Esophagus (tissue), 2 donors: ENCODE measurements around the gene EHBP1. TPM values are rescaled to one million over a fixed set of nuclear protein-coding genes. Genes with fewer than 3 reads are reported as not detected.

Experiments
- H3K27ac ChIP-seq, 2 donors: one replicate each; pipeline ENCODE4 v1.5.1; 2013; ENCODE audit warnings: low read depth in 2 of 2, mild to moderate bottlenecking in 2 of 2, inconsistent platforms in 1 of 2, low read length in 1 of 2, moderate library complexity in 1 of 2
- H3K27me3 ChIP-seq, 2 donors: one replicate each; pipeline ENCODE4 v1.6.1; 2013; ENCODE audit warnings: low read length in 2 of 2, control low read depth in 1 of 2, mild to moderate bottlenecking in 1 of 2; ENCODE audit not compliant: insufficient read depth in 2 of 2, control insufficient read depth in 1 of 2
- H3K36me3 ChIP-seq, 2 donors: one replicate each; pipeline ENCODE4 v1.6.1; 2013; ENCODE audit warnings: low read length in 1 of 2; ENCODE audit not compliant: control insufficient read depth in 2 of 2, insufficient read depth in 2 of 2
- H3K4me1 ChIP-seq, 2 donors: one replicate each; pipeline ENCODE4 v1.6.1; 2013; ENCODE audit warnings: low read length in 1 of 2; ENCODE audit not compliant: control insufficient read depth in 2 of 2, insufficient read depth in 2 of 2
- H3K4me3 ChIP-seq, 2 donors: one replicate each; pipeline ENCODE4 v1.5.1; 2013; ENCODE audit warnings: low read length in 2 of 2, mild to moderate bottlenecking in 2 of 2, low read depth in 1 of 2, moderate library complexity in 1 of 2
- H3K9me3 ChIP-seq, 2 donors: one replicate each; pipeline ENCODE4 v1.6.1; 2013; ENCODE audit warnings: mild to moderate bottlenecking in 2 of 2, low read depth in 1 of 2, low read length in 1 of 2, moderate library complexity in 1 of 2; ENCODE audit not compliant: control insufficient read depth in 2 of 2, insufficient read depth in 1 of 2
- WGBS, 2 donors: extraction: QIAGEN DNeasy Blood & Tissue Kit; methylation state at CpG; one replicate each; pipeline ENCODE4 v1.1.7; 2013; 5-methylcytosine and 5-hydroxymethylcytosine counted together
- polyA plus RNA-seq, 2 donors: library from polyadenylated mRNA; stranded (reverse); fragments of 200-250 nt; gene quantifications; one replicate each; pipeline ENCODE4 v1.2.3, GENCODE V29; 2013
- donor health status: healthy with polysubstance abuse.
- donor health status: Bipolar disorder and iron deficiency.

Gene EHBP1
- polyA plus RNA-seq, 2 donors: 14.1 to 28.9 TPM

GRCh38 chr2:63055226-63056106 is 350.0 kb downstream of the EHBP1 start:
- H3K36me3 ChIP-seq: no peaks in the 10 kb centered on the region
- H3K9me3 ChIP-seq: peaks cover 0 to 25% of the 10 kb centered on the region in 2 donors
- no peak overlapping the region for H3K27ac ChIP-seq
- WGBS, 2 donors: 13 to 18% methylated on average over 63 of the region's 63 CpGs
- H3K27me3 ChIP-seq: peaks cover 0 to 44% of the 10 kb centered on the region in 2 donors
- peak overlapping the region in 1 of 2 donors; percentile 5 for H3K4me3 ChIP-seq
- peaks cover 11 to 14% of the 10 kb centered on the region in 2 donors for H3K4me1 ChIP-seq

- Histone ChIP-seq H3K4me1 (peaks cover 11 to 14% of the 10 kb centered on the region in 2 donors), H3K9me3 (peaks cover 0 to 25% of the 10 kb centered on the region in 2 donors), H3K4me3 (peak overlapping the region in 1 of 2 donors; percentile 7), H3K27ac (no peak overlapping the region), H3K27me3 (peaks cover 0 to 44% of the 10 kb centered on the region in 2 donors), H3K36me3 (no peaks in the 10 kb centered on the region)
- WGBS, 2 donors: 21 to 25% methylated on average over 49 of the region's 49 CpGs
Observed at GRCh38 chr2:63056107-63057050, 350.9 kb downstream of the EHBP1 start.

- Histone ChIP-seq H3K4me3 (peak overlapping the region in 1 of 2 donors; percentile 22), H3K4me1 (peaks cover 11 to 14% of the 10 kb centered on the region in 2 donors), H3K9me3 (peaks cover 0 to 20% of the 10 kb centered on the region in 2 donors), H3K27me3 (peaks cover 0 to 44% of the 10 kb centered on the region in 2 donors), H3K27ac (no peak overlapping the region), H3K36me3 (no peaks in the 10 kb centered on the region)
- WGBS, 2 donors: 26 to 29% methylated on average over 35 of the region's 35 CpGs
Observed at GRCh38 chr2:63057249-63058143, 352.0 kb downstream of the EHBP1 start.

- Histone ChIP-seq H3K27me3 (peaks cover 0 to 41% of the 10 kb centered on the region in 2 donors), H3K4me3 (peak overlapping the region; percentile 18 to 22), H3K4me1 (peaks cover 11 to 14% of the 10 kb centered on the region in 2 donors), H3K27ac (no peak overlapping the region), H3K36me3 (no peaks in the 10 kb centered on the region), H3K9me3 (peaks cover 0 to 20% of the 10 kb centered on the region in 2 donors)
- WGBS, 2 donors: 10 to 12% methylated on average over 35 of the region's 35 CpGs
Observed at GRCh38 chr2:63058144-63058920, 352.8 kb downstream of the EHBP1 start.

GRCh38 chr2:63058921-63059792 is 353.6 kb downstream of the EHBP1 start:
- H3K27me3 ChIP-seq: peaks cover 0 to 36% of the 10 kb centered on the region in 2 donors
- H3K9me3 ChIP-seq: peaks cover 0 to 20% of the 10 kb centered on the region in 2 donors
- peak overlapping the region; percentile 18 to 22 for H3K4me3 ChIP-seq
- H3K36me3 ChIP-seq: no peaks in the 10 kb centered on the region
- 5 to 9% methylated on average over 60 to 67 of the region's 67 CpGs for WGBS, 2 donors
- peaks cover 11 to 12% of the 10 kb centered on the region in 2 donors for H3K4me1 ChIP-seq
- H3K27ac ChIP-seq: no peak overlapping the region

- WGBS, 2 donors: 12% methylated on average over 33 to 39 of the region's 39 CpGs
- H3K9me3 ChIP-seq: peaks cover 0 to 20% of the 10 kb centered on the region in 2 donors
- no peaks in the 10 kb centered on the region for H3K36me3 ChIP-seq
- peaks cover 0 to 28% of the 10 kb centered on the region in 2 donors for H3K27me3 ChIP-seq
- no peak overlapping the region for H3K27ac ChIP-seq
- H3K4me1 ChIP-seq: peaks cover 11 to 12% of the 10 kb centered on the region in 2 donors
- peak overlapping the region in 1 of 2 donors; percentile 22 for H3K4me3 ChIP-seq
Observed at GRCh38 chr2:63059793-63060471, 354.4 kb downstream of the EHBP1 start.

- 36 to 44% methylated on average over 5 of the region's 5 CpGs for WGBS, 2 donors
- H3K4me3 ChIP-seq: no peak overlapping the region
Observed at GRCh38 chr2:63060472-63060991, 355.0 kb downstream of the EHBP1 start.

More at GRCh38 chr2:63060472-63060991, 355.0 kb downstream of the EHBP1 start:
- Histone ChIP-seq H3K4me1 (peaks cover 9 to 11% of the 10 kb centered on the region in 2 donors), H3K27ac (no peak overlapping the region), H3K36me3 (no peaks in the 10 kb centered on the region), H3K9me3 (peaks cover 0 to 17% of the 10 kb centered on the region in 2 donors), H3K27me3 (peaks cover 0 to 26% of the 10 kb centered on the region in 2 donors)
